Small intestine (tissue), 7 donors: ENCODE results near the gene CFAP107. TPM values are rescaled to one million over a fixed set of nuclear protein-coding genes. Genes with fewer than 3 reads are reported as not detected.
"Not testable (repeated sequence)": the region's sequence is repeated elsewhere in the genome, so short reads cannot be mapped to it uniquely, and the experiment has no call there.

ENCODE experiments used
- DNase-seq, 2 donors: peaks; one replicate each; pipeline versions ENCODE4 v3.0.0 to v3.0.0-alpha.2; 2013
- FAIRE-seq: peaks from 2 replicates; lab custom pipeline; 2012; peaks lifted over from hg19 to GRCh38; lab: Jason Lieb, UNC
- H3K27ac ChIP-seq, 3 donors: one replicate each; pipeline ENCODE4 v1.5.1; 2013; ENCODE audit warnings: low read length in 2 of 3, mild to moderate bottlenecking in 2 of 3, control low read depth in 1 of 3, inconsistent platforms in 1 of 3, low read depth in 1 of 3, moderate library complexity in 1 of 3
- H3K27me3 ChIP-seq, 3 donors: one replicate each; pipeline ENCODE4 v1.6.1; 2013; ENCODE audit warnings: low read length in 3 of 3, inconsistent platforms in 1 of 3; ENCODE audit not compliant: control insufficient read depth in 3 of 3, insufficient read depth in 3 of 3
- H3K36me3 ChIP-seq, 3 donors: one replicate each; pipeline ENCODE4 v1.6.1; 2013; ENCODE audit warnings: low read length in 3 of 3, inconsistent platforms in 1 of 3, low read depth in 1 of 3, mild to moderate bottlenecking in 1 of 3, moderate library complexity in 1 of 3; ENCODE audit not compliant: control insufficient read depth in 3 of 3, insufficient read depth in 2 of 3
- H3K4me1 ChIP-seq, 3 donors: one replicate each; pipeline ENCODE4 v1.6.1; 2013; ENCODE audit warnings: low read length in 2 of 3, inconsistent platforms in 1 of 3, low read depth in 1 of 3, mild to moderate bottlenecking in 1 of 3, moderate library complexity in 1 of 3; ENCODE audit not compliant: control insufficient read depth in 3 of 3, insufficient read depth in 2 of 3
- H3K4me3 ChIP-seq, 3 donors: one replicate each; pipeline ENCODE4 v1.5.1; 2013; ENCODE audit warnings: low read length in 3 of 3, control low read depth in 1 of 3, inconsistent platforms in 1 of 3, low read depth in 1 of 3, mild to moderate bottlenecking in 1 of 3, moderate library complexity in 1 of 3
- H3K9me3 ChIP-seq, 2 donors: one replicate each; pipeline ENCODE4 v1.6.1; 2013; ENCODE audit warnings: low read depth in 1 of 2, low read length in 1 of 2; ENCODE audit not compliant: control insufficient read depth in 2 of 2, insufficient read depth in 1 of 2
- WGBS, 3 donors: extraction: QIAGEN DNeasy Blood & Tissue Kit; methylation state at CpG; one replicate each; pipeline ENCODE4 v1.1.7; 2013; 5-methylcytosine and 5-hydroxymethylcytosine counted together
- polyA plus RNA-seq, 4 donors: library from polyadenylated mRNA; stranded (reverse) in 3 of 4; unstranded in 1 of 4; fragments of 200-250 nt in 3 of 4; fragments of 120-200 nt in 1 of 4; gene quantifications; one replicate each; pipeline versions ENCODE4 v1.2.1 to v1.2.3, GENCODE V29; 2013
- donor health status: healthy with polysubstance abuse.
- donor health status: control.
- donor health status: control.
- donor health status: Bipolar disorder and iron deficiency.
- donor health status: healthy.

Gene CFAP107
- polyA plus RNA-seq, 4 donors: 0.01 TPM; not detected in 3

DNA sequence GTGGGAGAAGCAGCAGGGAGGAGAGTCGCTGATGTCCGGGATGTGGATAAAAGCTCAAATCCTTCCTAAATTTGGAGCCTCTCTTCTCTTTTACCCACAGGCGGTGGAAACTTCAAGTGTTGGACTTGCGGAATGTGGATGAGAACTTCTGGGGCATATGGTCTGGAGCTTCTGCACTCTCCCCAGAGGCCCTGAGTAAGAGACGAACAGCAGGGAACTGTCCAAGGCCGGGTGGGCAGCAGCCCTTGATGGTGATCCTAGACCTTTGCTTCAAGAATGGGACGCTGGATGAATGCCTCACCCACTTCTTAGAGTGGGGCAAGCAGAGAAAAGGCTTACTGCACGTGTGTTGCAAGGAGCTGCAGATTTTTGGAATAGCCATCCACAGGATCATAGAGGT lies 29.4 kb downstream of the CFAP107 start:
- WGBS, 3 donors: 75 to 80% (median 79%) methylated on average over 8 of the region's 8 CpGs
- no peak overlapping the region for H3K4me3 ChIP-seq
- no peak overlapping the region for H3K27ac ChIP-seq
- DNase-seq: no peak
- H3K9me3 ChIP-seq: no peaks in the 10 kb centered on the region
- H3K27me3 ChIP-seq: no peaks in the 10 kb centered on the region
- H3K36me3 ChIP-seq: no peaks in the 10 kb centered on the region
- no peaks in the 10 kb centered on the region for H3K4me1 ChIP-seq
- FAIRE-seq: no peak

DNA sequence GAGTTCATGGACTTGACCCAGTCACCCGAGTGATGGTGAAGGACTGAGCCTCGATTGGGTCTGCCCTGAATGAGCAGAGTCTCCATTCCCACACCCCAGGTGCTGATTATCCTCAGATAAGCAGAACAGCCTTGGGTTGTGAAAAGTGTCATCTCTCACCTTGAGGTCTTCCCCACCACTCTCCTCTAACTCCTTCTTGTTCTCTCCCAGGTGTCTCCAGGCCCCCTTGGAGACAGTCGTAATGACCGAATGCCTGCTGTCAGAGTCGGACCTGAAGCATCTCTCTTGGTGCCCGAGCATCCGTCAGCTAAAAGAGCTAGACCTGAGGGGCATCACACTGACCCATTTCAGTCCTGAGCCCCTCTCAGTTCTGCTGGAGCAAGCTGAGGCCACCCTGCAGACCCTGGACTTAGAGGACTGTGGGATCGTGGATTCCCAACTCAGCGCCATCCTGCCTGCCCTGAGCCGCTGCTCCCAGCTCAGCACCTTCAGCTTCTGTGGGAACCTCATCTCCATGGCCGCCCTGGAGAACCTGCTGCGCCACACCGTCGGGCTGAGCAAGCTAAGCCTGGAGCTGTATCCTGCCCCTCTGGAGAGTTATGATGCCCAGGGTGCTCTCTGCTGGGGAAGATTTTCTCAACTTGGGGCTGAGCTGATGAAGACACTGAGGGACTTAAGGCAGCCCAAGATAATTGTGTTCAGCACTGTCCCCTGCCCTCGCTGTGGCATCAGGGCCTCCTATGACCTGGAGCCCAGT lies 31.0 kb downstream of the CFAP107 start:
- Histone ChIP-seq H3K36me3 (no peaks in the 10 kb centered on the region), H3K4me1 (no peaks in the 10 kb centered on the region), H3K4me3 (no peak overlapping the region), H3K27me3 (no peaks in the 10 kb centered on the region), H3K9me3 (no peaks in the 10 kb centered on the region), H3K27ac (no peak overlapping the region)
- DNase-seq: no peak
- no peak for FAIRE-seq
- WGBS, 3 donors: 85 to 89% (median 89%) methylated on average over 15 of the region's 15 CpGs

DNA sequence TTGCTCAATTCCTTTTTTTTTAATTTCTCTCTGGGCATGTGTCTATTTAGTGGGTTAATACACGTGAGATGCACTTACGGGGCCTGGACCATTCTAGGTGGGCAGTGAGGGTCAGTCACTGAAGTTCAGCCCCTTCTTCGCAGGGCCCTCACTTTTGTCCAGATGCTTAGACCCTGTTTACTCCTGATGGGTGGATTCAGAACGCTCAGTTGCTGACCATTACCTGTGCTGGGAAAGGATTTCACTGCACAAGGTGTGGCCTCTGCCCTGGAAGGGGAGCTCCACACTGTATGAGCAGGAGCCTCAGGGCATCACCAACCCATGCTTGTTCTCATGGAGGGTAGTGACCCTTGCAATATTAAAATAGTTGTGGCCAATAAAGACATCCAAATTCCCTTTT lies 32.1 kb downstream of the CFAP107 start:
- Histone ChIP-seq H3K9me3 (no peaks in the 10 kb centered on the region), H3K27me3 (no peaks in the 10 kb centered on the region), H3K4me3 (no peak overlapping the region), H3K36me3 (no peaks in the 10 kb centered on the region), H3K4me1 (no peaks in the 10 kb centered on the region), H3K27ac (no peak overlapping the region)
- FAIRE-seq (no peak), DNase-seq (no peak)
- 81 to 84% (median 81%) methylated on average over 4 of the region's 4 CpGs for WGBS, 3 donors

DNA sequence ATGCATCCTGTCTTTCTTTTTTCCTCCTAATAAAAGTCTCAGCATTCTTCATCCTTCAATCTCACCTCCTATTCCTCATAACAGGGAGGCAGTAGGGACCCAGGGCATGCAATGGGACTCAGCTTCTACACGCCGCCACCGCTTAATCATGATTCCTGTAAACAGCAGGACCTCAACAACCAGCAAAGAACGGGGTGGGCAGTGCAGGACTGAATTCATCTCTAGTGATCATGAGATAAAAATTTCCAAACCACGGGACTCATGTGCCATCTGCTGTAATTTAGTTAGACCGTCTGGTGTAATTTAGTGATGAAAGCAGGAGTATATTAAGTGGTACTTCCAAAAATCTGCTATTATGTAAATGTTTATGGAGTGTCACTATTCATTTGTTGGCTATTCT lies 32.9 kb downstream of the CFAP107 start:
- H3K4me1 ChIP-seq: no peaks in the 10 kb centered on the region
- FAIRE-seq: no peak
- no peaks in the 10 kb centered on the region for H3K9me3 ChIP-seq
- no peak for DNase-seq
- no peak overlapping the region for H3K27ac ChIP-seq
- no peaks in the 10 kb centered on the region for H3K36me3 ChIP-seq
- no peak overlapping the region for H3K4me3 ChIP-seq
- no peaks in the 10 kb centered on the region for H3K27me3 ChIP-seq
- WGBS, 3 donors: 76 to 82% (median 79%) methylated on average over 6 of the region's 6 CpGs

DNA sequence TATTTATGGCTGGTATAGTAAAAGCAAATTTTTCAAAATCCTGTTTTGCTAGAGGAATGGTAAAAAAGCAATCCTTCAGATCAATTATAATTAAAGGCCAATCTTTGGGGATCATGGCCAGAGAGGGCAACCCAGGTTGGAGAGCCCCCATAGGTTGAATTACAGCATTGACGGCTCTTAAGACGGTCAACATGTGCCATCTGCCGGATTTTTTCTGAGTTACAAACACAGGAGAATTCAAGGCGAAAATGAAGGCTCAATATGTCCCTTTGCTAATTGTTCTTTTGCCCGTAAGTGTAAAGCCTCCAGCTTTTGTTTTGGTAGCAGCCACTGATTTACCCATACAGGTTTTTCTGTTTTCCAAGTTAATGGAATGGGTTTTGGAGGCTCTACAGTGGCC lies 35.5 kb downstream of the CFAP107 start:
- DNase-seq, H3K27me3 ChIP-seq, H3K4me1 ChIP-seq, H3K27ac ChIP-seq, H3K36me3 ChIP-seq, FAIRE-seq, H3K9me3 ChIP-seq, H3K4me3 ChIP-seq: not testable (repeated sequence)
- 72 to 78% (median 76%) methylated on average over 4 to 5 of the region's 5 CpGs for WGBS, 3 donors

DNA sequence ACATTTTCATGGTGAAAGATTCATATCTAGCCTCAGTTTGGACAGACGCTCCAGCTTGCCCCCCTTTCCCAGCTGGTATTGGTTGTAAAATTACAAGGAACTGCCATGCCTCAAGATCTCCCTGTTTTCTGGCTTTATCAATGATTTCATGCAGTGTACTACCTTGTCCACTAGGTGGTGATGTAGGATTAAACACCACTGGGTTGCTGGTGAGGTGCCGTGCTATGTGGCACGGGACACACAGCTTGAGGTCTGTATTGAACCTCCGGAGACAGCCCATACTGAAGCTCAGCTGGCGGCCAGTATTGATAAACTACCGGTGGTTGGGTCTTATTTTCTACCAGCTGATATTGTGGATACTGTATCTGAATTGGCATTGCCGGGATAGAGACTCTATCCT lies 37.8 kb downstream of the CFAP107 start:
- not testable (repeated sequence) for H3K9me3 ChIP-seq, H3K27me3 ChIP-seq, H3K4me1 ChIP-seq, H3K36me3 ChIP-seq, DNase-seq, FAIRE-seq, H3K4me3 ChIP-seq, H3K27ac ChIP-seq
- 45 to 59% (median 46%) methylated on average over 6 of the region's 7 CpGs for WGBS, 3 donors

DNA sequence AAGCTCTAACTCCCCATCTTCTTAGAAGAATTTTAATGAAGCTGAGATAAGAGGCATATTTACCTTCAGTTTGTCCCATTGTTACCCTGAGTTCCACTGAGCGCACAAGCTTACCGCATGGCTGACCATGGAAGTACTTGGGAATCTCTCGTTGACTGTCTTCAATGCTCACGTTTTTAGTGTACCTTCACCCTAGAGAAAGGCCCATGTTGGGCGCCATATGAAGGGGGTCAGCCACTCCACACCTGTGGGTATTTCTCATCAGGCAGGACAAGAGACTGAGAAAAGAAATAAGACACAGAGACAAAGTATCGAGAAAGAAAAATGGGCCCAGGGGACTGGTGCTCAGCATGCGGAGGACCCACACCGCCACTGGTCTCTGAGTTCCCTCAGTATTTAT lies 38.7 kb downstream of the CFAP107 start:
- H3K27me3 ChIP-seq, H3K9me3 ChIP-seq, H3K36me3 ChIP-seq, H3K27ac ChIP-seq, FAIRE-seq, DNase-seq, H3K4me1 ChIP-seq, H3K4me3 ChIP-seq: not testable (repeated sequence)
- WGBS, 3 donors: 89 to 94% (median 91%) methylated on average over 7 of the region's 8 CpGs

DNA sequence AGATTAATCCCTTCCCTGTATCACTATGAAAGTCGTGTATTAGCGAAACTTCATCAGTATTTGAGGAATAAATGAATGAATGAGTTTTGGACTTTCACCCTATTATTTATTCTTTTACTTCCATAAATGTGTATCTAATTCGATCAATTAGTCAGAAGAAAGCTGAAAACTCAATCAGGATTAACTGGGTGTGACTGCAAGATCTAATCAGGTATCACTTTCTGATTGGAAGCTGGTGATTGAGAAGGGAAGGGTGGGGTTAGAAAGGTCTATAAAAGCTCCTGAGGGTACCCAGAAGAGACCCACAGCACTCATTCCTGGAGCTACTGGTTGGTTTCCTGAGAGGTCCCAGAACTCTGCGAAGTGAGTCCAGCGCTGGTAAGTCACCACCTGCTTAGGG lies 45.1 kb downstream of the CFAP107 start, which contains the start of gene PRAMEF1:
Gene PRAMEF1, plus strand, starts transcription at position 301 of the 400 bp plus-strand sequence. CDS start 1,831 bp downstream, outside the sequence.
- not testable (repeated sequence) for H3K4me3 ChIP-seq, H3K36me3 ChIP-seq, H3K9me3 ChIP-seq, FAIRE-seq, H3K27me3 ChIP-seq, H3K27ac ChIP-seq, DNase-seq, H3K4me1 ChIP-seq
- WGBS, 3 donors: 61 to 80% (median 69%) methylated on average over 4 to 5 of the region's 5 CpGs

DNA sequence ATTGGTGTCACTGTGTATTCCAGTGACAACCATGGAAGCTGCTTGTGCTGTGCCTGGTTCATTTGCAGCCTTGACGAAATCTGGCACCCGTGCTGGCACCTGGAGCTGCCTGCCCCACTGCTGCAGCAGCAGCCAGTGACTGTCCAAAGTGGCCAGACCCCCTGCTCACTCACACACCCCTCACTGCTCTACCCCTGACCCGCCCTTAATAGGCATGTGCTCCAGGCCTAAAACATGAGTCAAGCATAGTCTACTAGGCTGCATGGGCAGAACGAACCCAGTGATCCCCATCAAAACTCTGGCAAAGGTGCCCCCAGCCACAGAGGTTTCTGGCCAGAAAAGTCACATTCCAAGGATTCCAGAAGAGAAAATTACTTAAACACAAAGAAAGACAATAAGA lies 52.9 kb downstream of the CFAP107 start:
- WGBS, 3 donors: 53 to 72% (median 61%) methylated on average over 4 of the region's 4 CpGs
- Histone ChIP-seq H3K4me1 (no peaks in the 10 kb centered on the region), H3K36me3 (no peaks in the 10 kb centered on the region), H3K27me3 (peaks cover 0 to 4% (median 0%) of the 10 kb centered on the region in 3 donors), H3K4me3 (no peak overlapping the region), H3K27ac (no peak overlapping the region), H3K9me3 (no peaks in the 10 kb centered on the region)
- DNase-seq: no peak
- no peak for FAIRE-seq
